ENCODE measurements around the gene TWIST1.

DNA sequence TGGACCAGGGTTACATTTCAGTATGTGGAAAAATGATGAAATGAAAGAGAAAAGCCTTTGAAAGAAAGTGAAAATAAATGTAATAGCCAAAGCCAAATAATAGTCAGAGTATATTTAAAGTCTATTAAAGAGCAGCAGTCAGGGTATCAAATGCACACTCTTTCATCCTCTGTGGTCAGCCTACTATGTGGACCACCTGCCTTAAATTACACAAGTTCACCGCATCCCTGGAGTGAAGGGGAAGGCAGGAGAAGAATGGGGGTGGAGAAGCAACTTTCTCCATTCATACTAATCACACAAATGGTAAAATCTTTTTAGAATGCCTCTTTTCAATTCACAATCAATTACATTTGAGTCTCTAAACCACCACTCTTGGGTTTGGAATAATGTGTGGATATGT lies 16.0 kb downstream of the TWIST1 start:
- TF ChIP-seq CTCF (IDR thresholded peaks at IDR 0.05) (no peak), EP300 (IDR thresholded peaks at IDR 0.05) (no peak)
